NCI-H2081 (cell line): Measurements from ENCODE around the gene ARHGEF6.

Experiments
- DNase-seq, 2 experiments: peaks; one replicate each; lab custom pipeline; 2025; lab: John Stamatoyannopoulos, UW

Gene ARHGEF6

GRCh38 chrX:136747003-136747986 lies 33.4 kb downstream of the ARHGEF6 start:
- DNase-seq, result no peak

GRCh38 chrX:136745215-136746173 lies 35.2 kb downstream of the ARHGEF6 start:
- DNase-seq, result no peak

GRCh38 chrX:136742721-136743379 lies 37.9 kb downstream of the ARHGEF6 start:
- DNase-seq, result no peak

GRCh38 chrX:136738049-136738729 lies 42.5 kb downstream of the ARHGEF6 start:
- no peak for DNase-seq

GRCh38 chrX:136736690-136737089 lies 44.0 kb downstream of the ARHGEF6 start:
- no peak for DNase-seq

GRCh38 chrX:136735601-136736000 lies 45.1 kb downstream of the ARHGEF6 start:
- DNase-seq, result no peak

GRCh38 chrX:136733613-136734012 lies 47.1 kb downstream of the ARHGEF6 start:
- no peak for DNase-seq

GRCh38 chrX:136731798-136732197 lies 48.9 kb downstream of the ARHGEF6 start:
- DNase-seq, result no peak

GRCh38 chrX:136731207-136731782 lies 49.4 kb downstream of the ARHGEF6 start:
- DNase-seq, result no peak

- no peak for DNase-seq
Observed at GRCh38 chrX:136728393-136728792, 52.3 kb downstream of the ARHGEF6 start.

GRCh38 chrX:136725441-136726104 lies 55.2 kb downstream of the ARHGEF6 start:
- DNase-seq, result no peak

GRCh38 chrX:136718091-136718490 lies 62.6 kb downstream of the ARHGEF6 start:
- no peak for DNase-seq

- DNase-seq, result no peak
Observed at GRCh38 chrX:136714626-136715599, 65.8 kb downstream of the ARHGEF6 start.

GRCh38 chrX:136712650-136713310 lies 68.0 kb downstream of the ARHGEF6 start:
- DNase-seq, result no peak

GRCh38 chrX:136711147-136711546 lies 69.6 kb downstream of the ARHGEF6 start:
- no peak for DNase-seq

GRCh38 chrX:136710325-136710951 lies 70.3 kb downstream of the ARHGEF6 start:
- no peak for DNase-seq

- DNase-seq, result peak in 1 of 2 experiments; percentile 2
Observed at GRCh38 chrX:136708348-136708747, 72.4 kb downstream of the ARHGEF6 start.

GRCh38 chrX:136697156-136697555 lies 83.6 kb downstream of the ARHGEF6 start:
- DNase-seq, result no peak
